ENCODE data around the gene NFATC2IP.

GRCh38 chr16:28915181-28915580 is 35.6 kb upstream of the NFATC2IP start:
- TF ChIP-seq RAD21 (IDR thresholded peaks at IDR 0.05; ENCODE audit: insufficient read depth, low read depth, low read length), result no peak
- no peak for TF ChIP-seq RFX5 (IDR thresholded peaks at IDR 0.05; ENCODE audit: low read depth, low read length)
- TF ChIP-seq CTCF (IDR thresholded peaks at IDR 0.05 in 2 of 3, conservative IDR thresholded peaks at IDR 0.05 in 1 of 3; ENCODE audit: control insufficient read depth in 2 of 3, extremely low read depth in 1 of 3, insufficient read depth in 1 of 3, low read depth in 3 of 3, low read length in 3 of 3), result no peak
- TF ChIP-seq REST (IDR thresholded peaks at IDR 0.05; ENCODE audit: low read depth, low read length), result no peak
- no peak for TF ChIP-seq POLR2A (IDR thresholded peaks at IDR 0.05; ENCODE audit: low read depth, low read length)
- no peak for TF ChIP-seq PKNOX1 (IDR thresholded peaks at IDR 0.05)
- TF ChIP-seq SUPT20H (IDR thresholded peaks at IDR 0.05; ENCODE audit: borderline replicate concordance, control insufficient read depth, low read depth, low read length), result no peak
- TF ChIP-seq NFXL1 (IDR thresholded peaks at IDR 0.05; ENCODE audit: borderline replicate concordance), result no peak
- no peak for TF ChIP-seq ESRRA (IDR thresholded peaks at IDR 0.05; ENCODE audit: low read length)
- no peak for TF ChIP-seq NR2C1 (IDR thresholded peaks at IDR 0.05)
- no peak for TF ChIP-seq MAX (IDR thresholded peaks at IDR 0.05; ENCODE audit: low read depth, low read length)
